ENCODE results near the gene AKIRIN2. TPM values are rescaled to one million over a fixed set of nuclear protein-coding genes. Genes with fewer than 3 reads are reported as not detected.

AKIRIN2 gene
- total and polyA plus RNA-seq, 7 donors, result 16.6 to 40.2 (median 19.3) TPM

- 43 to 91% methylated on average over 1 of the region's 1 CpG for WGBS, 2 donors
- peak overlapping the region in 2 of 4 donors; percentile 28 to 59 for H3K27ac ChIP-seq
- TF ChIP-seq POLR2AphosphoS5 (IDR thresholded peaks at IDR 0.05), result no peak
- TF ChIP-seq EP300 (IDR thresholded peaks at IDR 0.05), result no peak
- TF ChIP-seq POLR2A (IDR thresholded peaks at IDR 0.05), result no peak
- TF ChIP-seq CTCF (IDR thresholded peaks at IDR 0.05), result no peak
Observed at GRCh38 chr6:87661503-87661902, 40.5 kb downstream of the AKIRIN2 start.

GRCh38 chr6:87661016-87661415 is 41.0 kb downstream of the AKIRIN2 start:
- peaks cover 0 to 46% (median 34%) of the 10 kb centered on the region in 4 donors for H3K4me1 ChIP-seq
- no peak for TF ChIP-seq CTCF (IDR thresholded peaks at IDR 0.05)
- no peak for TF ChIP-seq POLR2AphosphoS5 (IDR thresholded peaks at IDR 0.05)
- no peak for TF ChIP-seq EP300 (IDR thresholded peaks at IDR 0.05)
- no peak for TF ChIP-seq POLR2A (IDR thresholded peaks at IDR 0.05)
- 98 to 100% methylated on average over 1 of the region's 1 CpG for WGBS, 2 donors
- no peaks in the 10 kb centered on the region for H3K27me3 ChIP-seq
- no peaks in the 10 kb centered on the region for H3K9me3 ChIP-seq
- DNase-seq, result no peak
- intact Hi-C loops (cut with DNase I), result loop anchor here (5.0 kb wide), 1 partner anchor 41 kb away; the partner anchor contains the start of gene AKIRIN2
- H3K4me3 ChIP-seq, result no peak overlapping the region
- H3K36me3 ChIP-seq, result peaks cover 0 to 19% (median 3%) of the 10 kb centered on the region in 4 donors
- H3K27ac ChIP-seq, result peak overlapping the region in 2 of 4 donors; percentile 28 to 59

More at GRCh38 chr6:87661503-87661902, 40.5 kb downstream of the AKIRIN2 start:
- no peak for DNase-seq
- intact Hi-C loops (cut with DNase I), result loop anchor here (5.0 kb wide), 1 partner anchor 41 kb away; the partner anchor contains the start of gene AKIRIN2
- Histone ChIP-seq H3K27me3 (no peaks in the 10 kb centered on the region), H3K4me3 (no peak overlapping the region), H3K9me3 (no peaks in the 10 kb centered on the region), H3K36me3 (peaks cover 0 to 21% (median 3%) of the 10 kb centered on the region in 4 donors), H3K4me1 (peaks cover 0 to 46% (median 34%) of the 10 kb centered on the region in 4 donors)

GRCh38 chr6:87660226-87660911 is 41.7 kb downstream of the AKIRIN2 start:
- H3K27ac ChIP-seq, result peak overlapping the region in 2 of 4 donors; percentile 23 to 59

GRCh38 chr6:87658516-87658915 is 43.5 kb downstream of the AKIRIN2 start:
- DNase-seq, result no peak
- peaks cover 0 to 37% (median 32%) of the 10 kb centered on the region in 4 donors for H3K4me1 ChIP-seq
- H3K36me3 ChIP-seq, result peaks cover 0 to 27% (median 3%) of the 10 kb centered on the region in 4 donors
- H3K9me3 ChIP-seq, result no peaks in the 10 kb centered on the region
- peak overlapping the region in 3 of 4 donors; percentile 21 to 59 (median 23) for H3K27ac ChIP-seq
- H3K27me3 ChIP-seq, result no peaks in the 10 kb centered on the region
- intact Hi-C loops (cut with DNase I), result no loop called here
- no peak overlapping the region for H3K4me3 ChIP-seq
- TF ChIP-seq EP300 (IDR thresholded peaks at IDR 0.05) (no peak), POLR2A (IDR thresholded peaks at IDR 0.05) (no peak), POLR2AphosphoS5 (IDR thresholded peaks at IDR 0.05) (peak in 3 of 4 donors; percentile 22 to 44 (median 25)), CTCF (IDR thresholded peaks at IDR 0.05) (no peak)

More at GRCh38 chr6:87660226-87660911, 41.7 kb downstream of the AKIRIN2 start:
- Histone ChIP-seq H3K36me3 (peaks cover 0 to 14% (median 3%) of the 10 kb centered on the region in 4 donors), H3K9me3 (no peaks in the 10 kb centered on the region), H3K27me3 (no peaks in the 10 kb centered on the region), H3K4me3 (no peak overlapping the region), H3K4me1 (peaks cover 0 to 45% (median 34%) of the 10 kb centered on the region in 4 donors)
- no peak for DNase-seq
- intact Hi-C loops (cut with DNase I), result loop anchor here (5.0 kb wide), 1 partner anchor 42 kb away; the partner anchor contains the start of gene AKIRIN2
- TF ChIP-seq POLR2A (IDR thresholded peaks at IDR 0.05) (no peak), CTCF (IDR thresholded peaks at IDR 0.05) (no peak), POLR2AphosphoS5 (IDR thresholded peaks at IDR 0.05) (no peak), EP300 (IDR thresholded peaks at IDR 0.05) (no peak)
